HL-60 (cell line): Measurements from ENCODE around the gene PTEN.

Source experiments
- POLR2AphosphoS5 ChIP-seq: IDR thresholded peaks from 2 replicates; pipeline ENCODE4 v1.6.1; 2012; ENCODE audit warnings: low read depth
- SPI1 ChIP-seq: IDR thresholded peaks from 2 replicates; pipeline ENCODE4 v1.6.1; 2012; ENCODE audit warnings: low read depth, mild to moderate bottlenecking, borderline replicate concordance
- TF ChIP-seq, protein P1 (sequence below): IDR thresholded peaks from one replicate; pipeline ENCODE4 v1.5.1; 2011; ENCODE audit warnings: low read length, control low read depth, inconsistent platforms; ENCODE audit not compliant: insufficient read depth

DNA sequence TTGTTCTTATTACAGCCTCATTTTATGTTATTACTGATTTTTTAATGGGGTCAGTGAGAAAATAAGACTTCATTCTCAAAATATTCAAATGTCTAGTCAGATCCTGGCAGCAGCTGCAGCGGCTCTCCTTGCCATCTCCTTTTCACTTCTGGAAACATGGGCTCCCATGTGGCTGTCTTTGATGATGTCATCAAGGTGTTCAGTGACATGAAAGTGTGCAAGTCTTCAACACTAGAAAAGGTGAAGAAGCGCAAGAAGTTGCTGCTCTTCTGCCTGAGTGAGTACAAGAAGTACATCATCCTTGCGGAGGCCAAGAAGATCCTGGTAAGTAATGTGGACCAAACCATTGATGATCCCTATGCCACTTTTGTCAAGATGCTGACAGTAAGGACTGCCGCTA lies 19.7 kb upstream of the PTEN start:
- TF ChIP-seq, protein P1, sequence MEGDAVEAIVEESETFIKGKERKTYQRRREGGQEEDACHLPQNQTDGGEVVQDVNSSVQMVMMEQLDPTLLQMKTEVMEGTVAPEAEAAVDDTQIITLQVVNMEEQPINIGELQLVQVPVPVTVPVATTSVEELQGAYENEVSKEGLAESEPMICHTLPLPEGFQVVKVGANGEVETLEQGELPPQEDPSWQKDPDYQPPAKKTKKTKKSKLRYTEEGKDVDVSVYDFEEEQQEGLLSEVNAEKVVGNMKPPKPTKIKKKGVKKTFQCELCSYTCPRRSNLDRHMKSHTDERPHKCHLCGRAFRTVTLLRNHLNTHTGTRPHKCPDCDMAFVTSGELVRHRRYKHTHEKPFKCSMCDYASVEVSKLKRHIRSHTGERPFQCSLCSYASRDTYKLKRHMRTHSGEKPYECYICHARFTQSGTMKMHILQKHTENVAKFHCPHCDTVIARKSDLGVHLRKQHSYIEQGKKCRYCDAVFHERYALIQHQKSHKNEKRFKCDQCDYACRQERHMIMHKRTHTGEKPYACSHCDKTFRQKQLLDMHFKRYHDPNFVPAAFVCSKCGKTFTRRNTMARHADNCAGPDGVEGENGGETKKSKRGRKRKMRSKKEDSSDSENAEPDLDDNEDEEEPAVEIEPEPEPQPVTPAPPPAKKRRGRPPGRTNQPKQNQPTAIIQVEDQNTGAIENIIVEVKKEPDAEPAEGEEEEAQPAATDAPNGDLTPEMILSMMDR = no peak
- TF ChIP-seq POLR2AphosphoS5 = no peak
- TF ChIP-seq SPI1 = no peak
